Tibial nerve (tissue), 3 donors: ENCODE data around the gene MARVELD3.

Source experiments
- CTCF ChIP-seq, 5 experiments: fragments of 200-600 bp in 3 of 5; fragments of 450-650 bp in 2 of 5; sonication (generic) in 3 of 5; IDR thresholded peaks; one replicate each; pipeline ENCODE4 v1.5.1; 2016 to 2019; ENCODE audit warnings: antibody characterized with exemption in 5 of 5, mild to moderate bottlenecking in 3 of 5, moderate library complexity in 2 of 5
- POLR2A ChIP-seq, 2 donors: fragments of 450-650 bp; IDR thresholded peaks; one replicate each; pipeline ENCODE4 v1.6.1; 2017; ENCODE audit warnings: antibody characterized with exemption in 2 of 2, mild to moderate bottlenecking in 2 of 2, moderate library complexity in 2 of 2

DNA sequence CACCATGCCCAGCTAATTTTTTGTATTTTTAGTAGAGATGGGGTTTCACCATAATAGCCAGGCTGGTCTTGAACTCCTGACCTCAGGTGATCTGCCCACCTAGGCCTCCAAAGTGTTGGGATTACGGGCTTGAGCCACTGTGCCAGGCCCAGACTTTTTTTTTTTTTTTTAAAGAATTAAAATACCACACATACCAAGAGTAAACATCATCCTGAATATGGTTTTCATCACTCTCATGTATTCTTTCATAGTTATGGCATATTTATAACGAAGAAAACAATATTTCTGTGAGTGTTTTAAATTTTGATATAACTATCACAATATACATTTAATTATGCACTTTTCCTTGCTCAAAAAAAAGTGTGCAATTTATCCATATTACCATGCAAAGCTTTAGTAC lies 48.2 kb downstream of the MARVELD3 start:
- TF ChIP-seq POLR2A (IDR thresholded peaks at IDR 0.05) (no peak), CTCF (IDR thresholded peaks at IDR 0.05) (no peak)
